K562 (cell line): ENCODE results near the gene SLC30A1. TPM values are rescaled to one million over a fixed set of nuclear protein-coding genes. Genes with fewer than 3 reads are reported as not detected.

Experiments used
- ARNT ChIP-seq, 2 experiments: fragments of 450-650 bp; IDR thresholded peaks; 2 replicates each; pipeline ENCODE4 v1.6.1; 2016; ENCODE audit warnings: mild to moderate bottlenecking in 1 of 2
- CSDE1 ChIP-seq, 2 experiments: fragments of 450-650 bp; IDR thresholded peaks; 2 replicates each; pipeline ENCODE4 v1.6.1; 2016; ENCODE audit warnings: mild to moderate bottlenecking in 1 of 2
- EGR1 ChIP-seq: fragments of 450-650 bp; conservative IDR thresholded peaks from 2 replicates; pipeline ENCODE4 v1.6.1; 2017; ENCODE audit warnings: mild to moderate bottlenecking
- EP400 ChIP-seq: fragments of 450-650 bp; IDR thresholded peaks from 2 replicates; pipeline ENCODE4 v1.6.1; 2017; ENCODE audit warnings: antibody characterized with exemption, mild to moderate bottlenecking, moderate library complexity
- GABPB2 ChIP-seq: fragments of 250-450 bp; sonication (Bioruptor Pico); conservative IDR thresholded peaks from 2 replicates; pipeline ENCODE4 v1.5.1; 2021; ENCODE audit warnings: mild to moderate bottlenecking
- KDM1A ChIP-seq, 2 experiments: fragments of 450-650 bp; IDR thresholded peaks; 2 replicates each; pipeline ENCODE4 v1.6.1; 2016; ENCODE audit warnings: mild to moderate bottlenecking in 2 of 2
- PRPF4 ChIP-seq: fragments of 200-400 bp; formaldehyde crosslinking; IDR thresholded peaks from one replicate; pipeline ENCODE4 v1.6.1; 2017; ENCODE audit warnings: low read length, low read depth, mild to moderate bottlenecking; ENCODE audit not compliant: insufficient read depth, poor library complexity, severe bottlenecking
- RFX7 ChIP-seq: fragments of 250-450 bp; sonication (Bioruptor Pico); IDR thresholded peaks from 2 replicates; pipeline ENCODE4 v1.5.1; 2021; ENCODE audit warnings: mild to moderate bottlenecking
- XRCC3 ChIP-seq: fragments of 450-650 bp; IDR thresholded peaks from 2 replicates; pipeline ENCODE4 v1.6.1; 2017; ENCODE audit warnings: mild to moderate bottlenecking, moderate library complexity
- polyA plus RNA-seq, 8 experiments: library from polyadenylated mRNA; depleted of rRNA in 4 of 8; stranded (reverse) in 5 of 8; unstranded in 3 of 8; fragments of >200 nt; fragmentation: Nextera tagmentation in 2 of 8; fragmentation: Illumina TruSeq in 1 of 8; extraction: Ambion mirVana in 2 of 8; extraction: Trizol in 1 of 8; gene quantifications; 2 replicates each; pipeline versions ENCODE4 v1.2.1 to v1.2.3, GENCODE V29; 2011 to 2014; ENCODE audit warnings: inconsistent platforms in 1 of 8, missing spikeins in 1 of 8
- total RNA-seq, 7 experiments: library from RNA; depleted of rRNA in 6 of 7; stranded (reverse); fragments of >200 nt in 6 of 7; fragmentation: Illumina TruSeq in 2 of 7; extraction: Trizol in 2 of 7; gene quantifications; 2 replicates each; pipeline versions ENCODE4 v1.2.1 to v1.2.3, GENCODE V29; 2011 to 2021; ENCODE audit warnings: low replicate concordance in 1 of 7
- TF ChIP-seq, protein P1 (sequence below): fragments of 450-650 bp; formaldehyde crosslinking; conservative IDR thresholded peaks from 2 replicates; pipeline ENCODE4 v1.4.0; 2022; ENCODE audit warnings: mild to moderate bottlenecking, missing genetic modification characterization
- TF ChIP-seq, protein P2 (sequence below), 2 experiments: fragments of 450-650 bp; conservative IDR thresholded peaks; 2 replicates each; pipeline ENCODE4 v1.6.1; 2017; ENCODE audit warnings: mild to moderate bottlenecking in 2 of 2, moderate library complexity in 2 of 2
- TF ChIP-seq, protein P3 (sequence below): fragments of 250-450 bp; sonication (Bioruptor Pico); IDR thresholded peaks from 2 replicates; pipeline ENCODE4 v1.9.0; 2021; ENCODE audit warnings: mild to moderate bottlenecking, inconsistent platforms
- TF ChIP-seq, protein P4 (sequence below): fragments of 450-650 bp; conservative IDR thresholded peaks from 2 replicates; pipeline ENCODE4 v1.6.1; 2016; ENCODE audit warnings: missing genetic modification characterization, low read depth, mild to moderate bottlenecking, missing compliant biosample characterization, moderate library complexity

Gene SLC30A1
- total and polyA plus RNA-seq, 9 of the 15 experiments (the other 6 are each of a cell fraction or from before 2014, with no cell fraction given) = 4.1 to 14.4 (median 6.6) TPM

DNA sequence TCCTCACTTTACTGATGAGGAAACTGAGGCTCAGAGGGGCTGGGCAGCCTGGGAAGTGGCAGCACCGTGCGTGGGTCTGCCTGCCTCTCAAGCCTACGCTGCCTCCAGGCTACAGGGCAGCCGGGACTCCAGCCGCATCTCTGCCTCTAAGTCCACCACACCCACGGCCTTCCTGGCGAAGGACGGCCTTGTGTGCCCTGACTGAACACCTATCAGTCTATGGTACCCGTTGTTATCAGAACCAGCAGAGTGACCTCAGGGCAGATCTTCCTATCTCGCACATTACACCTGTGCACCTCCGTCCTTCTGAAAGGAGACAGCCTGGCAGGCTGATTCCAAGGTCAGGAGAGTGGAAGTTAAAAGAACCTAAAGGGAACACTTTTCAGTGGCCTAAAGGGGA lies 35.7 kb upstream of the SLC30A1 start (continued):
- no peak for TF ChIP-seq GABPB2 (CRISPR knock-in tag)
- TF ChIP-seq PRPF4 = no peak
- TF ChIP-seq, protein P1, sequence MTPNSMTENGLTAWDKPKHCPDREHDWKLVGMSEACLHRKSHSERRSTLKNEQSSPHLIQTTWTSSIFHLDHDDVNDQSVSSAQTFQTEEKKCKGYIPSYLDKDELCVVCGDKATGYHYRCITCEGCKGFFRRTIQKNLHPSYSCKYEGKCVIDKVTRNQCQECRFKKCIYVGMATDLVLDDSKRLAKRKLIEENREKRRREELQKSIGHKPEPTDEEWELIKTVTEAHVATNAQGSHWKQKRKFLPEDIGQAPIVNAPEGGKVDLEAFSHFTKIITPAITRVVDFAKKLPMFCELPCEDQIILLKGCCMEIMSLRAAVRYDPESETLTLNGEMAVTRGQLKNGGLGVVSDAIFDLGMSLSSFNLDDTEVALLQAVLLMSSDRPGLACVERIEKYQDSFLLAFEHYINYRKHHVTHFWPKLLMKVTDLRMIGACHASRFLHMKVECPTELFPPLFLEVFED = no peak
- TF ChIP-seq, protein P2, sequence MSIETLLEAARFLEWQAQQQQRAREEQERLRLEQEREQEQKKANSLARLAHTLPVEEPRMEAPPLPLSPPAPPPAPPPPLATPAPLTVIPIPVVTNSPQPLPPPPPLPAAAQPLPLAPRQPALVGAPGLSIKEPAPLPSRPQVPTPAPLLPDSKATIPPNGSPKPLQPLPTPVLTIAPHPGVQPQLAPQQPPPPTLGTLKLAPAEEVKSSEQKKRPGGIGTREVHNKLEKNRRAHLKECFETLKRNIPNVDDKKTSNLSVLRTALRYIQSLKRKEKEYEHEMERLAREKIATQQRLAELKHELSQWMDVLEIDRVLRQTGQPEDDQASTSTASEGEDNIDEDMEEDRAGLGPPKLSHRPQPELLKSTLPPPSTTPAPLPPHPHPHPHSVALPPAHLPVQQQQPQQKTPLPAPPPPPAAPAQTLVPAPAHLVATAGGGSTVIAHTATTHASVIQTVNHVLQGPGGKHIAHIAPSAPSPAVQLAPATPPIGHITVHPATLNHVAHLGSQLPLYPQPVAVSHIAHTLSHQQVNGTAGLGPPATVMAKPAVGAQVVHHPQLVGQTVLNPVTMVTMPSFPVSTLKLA (conservative IDR thresholded peaks at IDR 0.05) = no peak
- no peak for TF ChIP-seq XRCC3
- TF ChIP-seq CSDE1 (IDR thresholded peaks at IDR 0.05) = no peak
- no peak for TF ChIP-seq EP400
- TF ChIP-seq ARNT (IDR thresholded peaks at IDR 0.05) = no peak
- TF ChIP-seq, protein P3, sequence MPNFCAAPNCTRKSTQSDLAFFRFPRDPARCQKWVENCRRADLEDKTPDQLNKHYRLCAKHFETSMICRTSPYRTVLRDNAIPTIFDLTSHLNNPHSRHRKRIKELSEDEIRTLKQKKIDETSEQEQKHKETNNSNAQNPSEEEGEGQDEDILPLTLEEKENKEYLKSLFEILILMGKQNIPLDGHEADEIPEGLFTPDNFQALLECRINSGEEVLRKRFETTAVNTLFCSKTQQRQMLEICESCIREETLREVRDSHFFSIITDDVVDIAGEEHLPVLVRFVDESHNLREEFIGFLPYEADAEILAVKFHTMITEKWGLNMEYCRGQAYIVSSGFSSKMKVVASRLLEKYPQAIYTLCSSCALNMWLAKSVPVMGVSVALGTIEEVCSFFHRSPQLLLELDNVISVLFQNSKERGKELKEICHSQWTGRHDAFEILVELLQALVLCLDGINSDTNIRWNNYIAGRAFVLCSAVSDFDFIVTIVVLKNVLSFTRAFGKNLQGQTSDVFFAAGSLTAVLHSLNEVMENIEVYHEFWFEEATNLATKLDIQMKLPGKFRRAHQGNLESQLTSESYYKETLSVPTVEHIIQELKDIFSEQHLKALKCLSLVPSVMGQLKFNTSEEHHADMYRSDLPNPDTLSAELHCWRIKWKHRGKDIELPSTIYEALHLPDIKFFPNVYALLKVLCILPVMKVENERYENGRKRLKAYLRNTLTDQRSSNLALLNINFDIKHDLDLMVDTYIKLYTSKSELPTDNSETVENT (CRISPR knock-in tag) = no peak
- peak; percentile 36; the same call in 1 of the 2 replicates for TF ChIP-seq EGR1
- TF ChIP-seq KDM1A (IDR thresholded peaks at IDR 0.05) = no peak
- TF ChIP-seq, protein P4, sequence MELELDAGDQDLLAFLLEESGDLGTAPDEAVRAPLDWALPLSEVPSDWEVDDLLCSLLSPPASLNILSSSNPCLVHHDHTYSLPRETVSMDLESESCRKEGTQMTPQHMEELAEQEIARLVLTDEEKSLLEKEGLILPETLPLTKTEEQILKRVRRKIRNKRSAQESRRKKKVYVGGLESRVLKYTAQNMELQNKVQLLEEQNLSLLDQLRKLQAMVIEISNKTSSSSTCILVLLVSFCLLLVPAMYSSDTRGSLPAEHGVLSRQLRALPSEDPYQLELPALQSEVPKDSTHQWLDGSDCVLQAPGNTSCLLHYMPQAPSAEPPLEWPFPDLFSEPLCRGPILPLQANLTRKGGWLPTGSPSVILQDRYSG (tag) = no peak
- TF ChIP-seq RFX7 (CRISPR knock-in tag) = no peak
